Measurements from ENCODE around the gene BPIFB6. TPM values are rescaled to one million over a fixed set of nuclear protein-coding genes. Genes with fewer than 3 reads are reported as not detected.

The BPIFB6 gene
- total RNA-seq, 2 experiments from 2014 or later: not detected

DNA sequence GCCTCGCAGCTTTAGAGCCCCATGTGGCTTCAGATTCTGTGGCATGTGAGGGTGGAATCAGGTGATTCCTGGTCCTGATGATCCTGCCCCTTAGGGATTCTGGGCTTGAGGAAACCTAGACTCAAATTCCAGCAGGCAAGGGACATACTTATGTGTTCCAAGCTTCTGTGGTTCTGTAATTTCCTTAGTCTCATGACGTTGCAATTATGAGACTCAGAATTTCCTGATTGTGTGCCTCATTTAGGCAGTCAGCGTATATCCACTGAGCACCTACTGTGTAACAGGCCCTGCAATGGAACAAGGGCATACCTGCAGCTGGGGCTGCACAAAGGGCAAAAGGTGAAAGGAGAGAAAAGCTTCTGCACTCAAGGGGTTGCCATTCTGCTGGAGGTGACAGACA is 36.4 kb downstream of the BPIFB6 start:
- Mint-ChIP-seq H3K27me3 (ENCODE audit: low read depth) (no peaks in the 10 kb centered on the region), H3K4me3 (no peak overlapping the region), H3K27ac (no peak overlapping the region), H3K4me1 (ENCODE audit: low read depth) (peaks cover 5% of the 10 kb centered on the region), H3K36me3 (ENCODE audit: low read depth) (no peaks in the 10 kb centered on the region), H3K9me3 (no peaks in the 10 kb centered on the region)
- DNase-seq: no peak
- intact Hi-C loops (cut with micrococcal nuclease): no loop called here
- CTCF ChIA-PET: no interaction called here

GRCh38 chr20:33068251-33068939 is 36.9 kb downstream of the BPIFB6 start:
- Mint-ChIP-seq H3K36me3 (ENCODE audit: low read depth) (no peaks in the 10 kb centered on the region), H3K4me1 (ENCODE audit: low read depth) (peaks cover 5% of the 10 kb centered on the region), H3K27ac (no peak overlapping the region), H3K4me3 (no peak overlapping the region), H3K9me3 (no peaks in the 10 kb centered on the region), H3K27me3 (ENCODE audit: low read depth) (no peaks in the 10 kb centered on the region)
- intact Hi-C loops (cut with micrococcal nuclease): no loop called here
- CTCF ChIA-PET: no interaction called here
- DNase-seq: no peak

- no peak for DNase-seq
- Mint-ChIP-seq H3K27me3 (ENCODE audit: low read depth) (no peaks in the 10 kb centered on the region), H3K9me3 (no peaks in the 10 kb centered on the region), H3K4me1 (ENCODE audit: low read depth) (peaks cover 5% of the 10 kb centered on the region), H3K27ac (no peak overlapping the region), H3K4me3 (no peak overlapping the region), H3K36me3 (ENCODE audit: low read depth) (no peaks in the 10 kb centered on the region)
- CTCF ChIA-PET: no interaction called here
- intact Hi-C loops (cut with micrococcal nuclease): no loop called here
Observed at GRCh38 chr20:33069673-33070072, 38.2 kb downstream of the BPIFB6 start.

GRCh38 chr20:33070111-33071053 is 38.9 kb downstream of the BPIFB6 start:
- H3K36me3 Mint-ChIP-seq (ENCODE audit: low read depth): no peaks in the 10 kb centered on the region
- H3K27ac Mint-ChIP-seq: no peak overlapping the region
- no peaks in the 10 kb centered on the region for H3K27me3 Mint-ChIP-seq (ENCODE audit: low read depth)
- no peak for DNase-seq
- peaks cover 5% of the 10 kb centered on the region for H3K4me1 Mint-ChIP-seq (ENCODE audit: low read depth)
- CTCF ChIA-PET: no interaction called here
- intact Hi-C loops (cut with micrococcal nuclease): no loop called here
- H3K9me3 Mint-ChIP-seq: no peaks in the 10 kb centered on the region
- H3K4me3 Mint-ChIP-seq: no peak overlapping the region

- no peak overlapping the region for H3K27ac Mint-ChIP-seq
- H3K36me3 Mint-ChIP-seq (ENCODE audit: low read depth): no peaks in the 10 kb centered on the region
- H3K4me3 Mint-ChIP-seq: no peak overlapping the region
- peaks cover 5% of the 10 kb centered on the region for H3K4me1 Mint-ChIP-seq (ENCODE audit: low read depth)
- intact Hi-C loops (cut with micrococcal nuclease): no loop called here
- no peaks in the 10 kb centered on the region for H3K27me3 Mint-ChIP-seq (ENCODE audit: low read depth)
- H3K9me3 Mint-ChIP-seq: no peaks in the 10 kb centered on the region
- CTCF ChIA-PET: no interaction called here
- DNase-seq: no peak
Observed at GRCh38 chr20:33071198-33071597, 39.8 kb downstream of the BPIFB6 start.

- CTCF ChIA-PET: no interaction called here
- Mint-ChIP-seq H3K4me1 (ENCODE audit: low read depth) (peaks cover 5% of the 10 kb centered on the region), H3K27me3 (ENCODE audit: low read depth) (no peaks in the 10 kb centered on the region), H3K4me3 (no peak overlapping the region), H3K9me3 (no peaks in the 10 kb centered on the region), H3K36me3 (ENCODE audit: low read depth) (no peaks in the 10 kb centered on the region), H3K27ac (no peak overlapping the region)
- DNase-seq: no peak
- intact Hi-C loops (cut with micrococcal nuclease): no loop called here
Observed at GRCh38 chr20:33072362-33072761, 40.9 kb downstream of the BPIFB6 start.

- H3K4me1 Mint-ChIP-seq (ENCODE audit: low read depth): peaks cover 5% of the 10 kb centered on the region
- no peaks in the 10 kb centered on the region for H3K27me3 Mint-ChIP-seq (ENCODE audit: low read depth)
- CTCF ChIA-PET: no interaction called here
- H3K4me3 Mint-ChIP-seq: no peak overlapping the region
- H3K9me3 Mint-ChIP-seq: no peaks in the 10 kb centered on the region
- intact Hi-C loops (cut with micrococcal nuclease): no loop called here
- H3K36me3 Mint-ChIP-seq (ENCODE audit: low read depth): no peaks in the 10 kb centered on the region
- no peak overlapping the region for H3K27ac Mint-ChIP-seq
- no peak for DNase-seq
Observed at GRCh38 chr20:33072813-33073212, 41.4 kb downstream of the BPIFB6 start.

DNA sequence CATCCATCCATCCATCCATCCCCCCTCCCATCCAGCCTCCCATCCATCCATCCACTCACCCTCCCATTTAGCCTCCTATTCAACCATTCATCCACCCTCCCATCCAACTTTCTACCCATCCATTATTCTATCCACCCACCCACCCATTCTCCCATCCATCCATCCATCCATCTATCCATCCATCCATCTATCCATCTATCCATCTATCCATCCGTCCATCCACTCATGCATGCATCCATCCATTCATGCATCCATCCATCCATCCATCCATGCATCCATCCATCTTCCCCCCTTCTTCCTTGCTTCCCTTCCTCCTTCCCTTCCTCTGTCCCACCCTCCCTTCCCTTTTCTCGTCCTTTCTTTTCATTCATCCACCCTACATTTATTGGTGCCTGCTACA is 43.2 kb downstream of the BPIFB6 start:
- Mint-ChIP-seq H3K9me3 (no peaks in the 10 kb centered on the region), H3K4me1 (ENCODE audit: low read depth) (no peaks in the 10 kb centered on the region), H3K36me3 (ENCODE audit: low read depth) (no peaks in the 10 kb centered on the region), H3K4me3 (no peak overlapping the region), H3K27ac (no peak overlapping the region), H3K27me3 (ENCODE audit: low read depth) (no peaks in the 10 kb centered on the region)
- DNase-seq: no peak
- intact Hi-C loops (cut with micrococcal nuclease): loop anchor here (5.0 kb wide), 1 partner anchor 282 kb away; no protein-coding TSS in a partner anchor
- CTCF ChIA-PET: no interaction called here

DNA sequence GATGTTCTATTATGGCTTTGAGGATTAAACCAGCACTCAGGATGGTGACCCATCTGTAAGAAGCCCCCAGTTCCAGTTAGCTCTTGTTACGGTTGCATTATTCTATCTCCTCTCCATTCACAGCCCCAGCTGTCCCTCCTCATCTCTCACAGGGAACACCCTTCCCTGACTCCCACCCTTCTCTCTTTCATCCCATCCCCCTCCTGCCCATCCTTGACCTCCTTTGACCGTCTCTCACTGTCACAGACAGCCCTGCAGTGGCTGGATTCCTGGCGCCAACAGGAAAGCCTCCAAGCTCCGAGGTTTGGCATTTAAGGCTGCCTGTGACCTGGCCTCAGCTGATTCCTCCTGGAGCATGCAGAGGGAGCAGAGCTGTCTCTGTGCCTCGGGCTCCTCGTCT is 43.8 kb downstream of the BPIFB6 start:
- intact Hi-C loops (cut with micrococcal nuclease): loop anchor here (5.0 kb wide), 1 partner anchor 283 kb away; no protein-coding TSS in a partner anchor
- DNase-seq: no peak
- Mint-ChIP-seq H3K27ac (no peak overlapping the region), H3K36me3 (ENCODE audit: low read depth) (no peaks in the 10 kb centered on the region), H3K4me1 (ENCODE audit: low read depth) (no peaks in the 10 kb centered on the region), H3K4me3 (no peak overlapping the region), H3K9me3 (no peaks in the 10 kb centered on the region), H3K27me3 (ENCODE audit: low read depth) (no peaks in the 10 kb centered on the region)
- CTCF ChIA-PET: no interaction called here

GRCh38 chr20:33076662-33077372 is 45.4 kb downstream of the BPIFB6 start:
- Mint-ChIP-seq H3K27ac (no peak overlapping the region), H3K27me3 (ENCODE audit: low read depth) (no peaks in the 10 kb centered on the region), H3K9me3 (no peaks in the 10 kb centered on the region), H3K4me3 (no peak overlapping the region), H3K4me1 (ENCODE audit: low read depth) (no peaks in the 10 kb centered on the region), H3K36me3 (ENCODE audit: low read depth) (no peaks in the 10 kb centered on the region)
- intact Hi-C loops (cut with micrococcal nuclease): loop anchor here (1.0 to 5.0 kb wide), 2 partner anchors 175 to 285 kb away; no protein-coding TSS in a partner anchor
- CTCF ChIA-PET: interaction anchor here (1.0 to 1.7 kb wide), 6 partner anchors 27 to 298 kb away, joined by 3 to 4 read pairs (median 4); no protein-coding TSS in a partner anchor
- DNase-seq: peak; percentile 29

DNA sequence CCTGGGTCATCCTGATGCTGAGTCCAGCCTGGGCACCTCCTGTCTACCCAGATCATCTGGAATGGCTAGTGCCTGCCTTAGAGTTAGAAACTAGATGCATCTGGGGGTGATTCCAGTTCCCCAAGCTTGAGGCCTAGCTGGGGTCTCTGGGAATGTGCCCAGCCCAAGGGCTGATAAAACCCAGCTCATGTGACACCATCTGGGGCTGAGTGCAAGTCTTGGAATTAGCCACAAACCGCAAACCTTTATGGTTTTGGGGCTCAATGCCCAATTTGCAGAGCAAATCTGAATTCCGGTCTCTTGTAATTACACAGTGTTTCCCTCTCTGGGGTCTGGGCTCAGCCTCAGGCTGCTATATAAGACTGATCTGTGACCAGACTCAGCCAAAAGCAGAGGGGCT is 47.8 kb downstream of the BPIFB6 start, which contains the start of gene BPIFB4:
Gene BPIFB4, plus strand, starts transcription at position 385 of the 400 bp plus-strand sequence. CDS start 1,884 bp downstream, outside the sequence.
- H3K9me3 Mint-ChIP-seq: no peaks in the 10 kb centered on the region
- H3K4me3 Mint-ChIP-seq: no peak within 1 kb of the TSS
- CTCF ChIA-PET: interaction anchor here (1.2 kb wide), 1 partner anchor 17 kb away, joined by 3 read pairs; no protein-coding TSS in a partner anchor
- H3K27ac Mint-ChIP-seq: no peak within 1 kb of the TSS
- no peaks in the 10 kb centered on the region for H3K27me3 Mint-ChIP-seq (ENCODE audit: low read depth)
- intact Hi-C loops (cut with micrococcal nuclease): loop anchor here (5.0 kb wide), 1 partner anchor 287 kb away; no protein-coding TSS in a partner anchor
- no peak for DNase-seq
- no peaks in the 10 kb centered on the region for H3K4me1 Mint-ChIP-seq (ENCODE audit: low read depth)
- no peaks in the 10 kb centered on the region for H3K36me3 Mint-ChIP-seq (ENCODE audit: low read depth)

Measured in activated naive CD4-positive, alpha-beta T cell treated with anti-CD3 and anti-CD28 coated beads for 36 hours (primary cell).